Stimulated activated CD8-positive, alpha-beta memory T cell treated with anti-CD3 and anti-CD28 coated beads, Interleukin-15, amount 100 ng/mL, for 48 hours (primary cell): ENCODE data around the gene ATP6V1A.
A peak's percentile ranks its signal among the peaks of the same experiment; 100 is the strongest.

ENCODE experiments used
- DNase-seq, 2 donors: peaks; one replicate each; pipeline ENCODE4 v3.0.0-alpha.2; 2020; ENCODE audit warnings: low read depth in 2 of 2

The ATP6V1A gene

DNA sequence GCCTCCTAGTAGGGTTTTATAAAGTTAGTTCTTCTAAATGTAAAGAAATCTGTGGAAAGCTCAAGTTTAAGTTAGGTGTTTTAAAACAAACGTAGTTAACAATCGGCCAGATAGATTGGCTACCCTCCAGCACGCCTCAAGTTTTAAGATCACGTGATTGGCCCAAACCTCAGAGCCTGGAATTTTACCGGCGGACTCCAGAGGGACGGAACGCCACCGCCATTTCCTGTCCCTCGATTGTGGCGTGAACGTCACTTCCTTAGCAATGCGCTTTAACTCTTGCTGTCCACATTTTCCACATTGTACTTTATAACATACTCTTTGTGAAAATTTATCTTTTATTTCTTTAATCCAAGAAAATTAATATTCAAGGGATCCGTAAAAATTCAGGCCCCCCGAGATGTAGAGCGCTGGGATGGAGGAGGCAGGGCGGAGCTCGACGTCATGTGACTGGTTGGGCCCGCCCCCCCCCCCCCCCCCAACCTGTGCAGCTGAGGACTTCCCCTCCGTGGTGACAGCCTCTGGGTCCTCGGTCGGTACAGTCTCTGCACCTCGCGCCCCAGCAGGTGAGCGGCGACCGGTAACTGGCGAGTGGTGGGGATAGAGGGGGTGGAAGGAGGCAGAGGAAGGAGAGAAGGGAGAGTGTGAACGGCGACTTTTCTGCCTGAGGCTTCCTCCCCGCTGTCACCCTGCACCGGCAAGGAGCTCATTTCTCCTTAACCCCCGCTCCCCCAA lies at the start of gene ATP6V1A:
ATP6V1A (plus strand) TSS at position 488 of the 735 bp plus-strand sequence. CDS start 31,719 bp downstream, outside the sequence.
- peak; percentile 75 for DNase-seq

DNA sequence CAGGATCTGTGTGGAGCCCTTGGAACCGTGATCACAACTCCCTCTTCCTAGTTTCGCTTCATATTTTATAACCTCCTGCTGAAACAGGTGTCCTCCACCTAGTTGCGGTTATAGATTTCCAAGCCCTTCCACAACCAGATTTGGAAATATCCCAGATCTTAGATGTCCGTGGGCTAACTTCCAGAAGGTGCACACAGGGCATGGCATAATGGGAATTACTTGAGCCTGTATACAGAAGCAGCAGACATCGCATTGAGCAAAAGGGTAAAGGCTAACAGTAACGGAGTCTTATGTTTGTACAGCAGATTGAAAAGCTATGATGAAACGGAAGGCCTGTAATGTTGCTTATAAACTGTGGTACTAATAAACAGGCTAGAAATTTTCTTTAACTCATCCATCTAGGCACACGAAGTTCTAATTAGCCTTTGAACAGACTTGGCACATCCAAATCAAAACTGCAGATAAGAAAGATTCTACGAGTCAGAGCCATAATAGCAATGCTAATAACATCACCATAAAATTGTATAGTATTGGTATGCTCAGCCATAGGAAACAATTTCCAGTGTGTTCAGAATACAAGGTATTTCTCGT lies 49.2 kb upstream of the ATP6V1A start:
- no peak for DNase-seq

DNA sequence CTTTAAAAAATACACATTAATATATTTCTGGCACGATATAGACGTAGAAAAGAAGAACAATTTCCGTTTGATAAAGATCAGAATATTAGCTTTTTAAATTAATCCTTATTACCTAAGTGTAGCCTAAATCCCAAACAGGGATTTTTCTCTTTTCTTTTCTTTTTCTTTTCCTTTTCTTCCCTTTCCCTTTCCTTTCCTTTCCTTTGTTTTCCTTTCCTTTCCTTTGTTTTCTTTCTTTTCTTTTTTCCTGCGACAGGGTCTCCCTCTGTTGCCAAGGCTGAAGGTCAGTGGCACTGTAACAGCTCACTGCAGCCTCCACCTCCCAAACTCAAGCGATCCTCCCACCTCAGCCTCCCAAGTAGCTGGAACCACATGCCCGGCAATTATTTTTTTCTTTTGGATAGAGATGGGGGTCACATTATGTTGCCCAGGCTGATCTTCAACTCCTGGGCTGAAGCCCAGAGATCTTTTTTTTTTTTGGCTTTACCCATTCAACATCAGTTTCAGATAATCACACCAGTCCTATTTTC lies 48.6 kb upstream of the ATP6V1A start:
- DNase-seq: no peak

DNA sequence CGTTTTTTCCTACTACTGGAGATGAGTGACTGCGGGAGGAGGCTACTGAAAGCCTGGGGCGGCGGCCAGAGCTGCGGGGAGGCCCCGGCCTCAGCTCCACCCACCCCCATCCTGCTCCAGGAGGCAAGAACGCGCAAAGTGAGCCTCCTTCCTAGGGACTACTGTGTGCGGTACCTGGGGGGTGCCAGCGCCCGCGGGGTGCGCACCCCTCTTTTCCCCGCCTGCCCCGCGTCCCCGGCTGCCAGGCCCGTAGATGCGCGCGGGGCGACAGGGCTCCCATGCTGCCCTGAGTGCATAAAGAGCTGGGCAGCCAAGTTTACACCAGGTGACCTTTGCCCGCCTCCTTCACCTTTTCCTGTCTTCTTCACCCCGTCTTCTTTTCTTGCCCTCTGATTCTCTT lies 47.9 kb upstream of the ATP6V1A start:
- DNase-seq: no peak

DNA sequence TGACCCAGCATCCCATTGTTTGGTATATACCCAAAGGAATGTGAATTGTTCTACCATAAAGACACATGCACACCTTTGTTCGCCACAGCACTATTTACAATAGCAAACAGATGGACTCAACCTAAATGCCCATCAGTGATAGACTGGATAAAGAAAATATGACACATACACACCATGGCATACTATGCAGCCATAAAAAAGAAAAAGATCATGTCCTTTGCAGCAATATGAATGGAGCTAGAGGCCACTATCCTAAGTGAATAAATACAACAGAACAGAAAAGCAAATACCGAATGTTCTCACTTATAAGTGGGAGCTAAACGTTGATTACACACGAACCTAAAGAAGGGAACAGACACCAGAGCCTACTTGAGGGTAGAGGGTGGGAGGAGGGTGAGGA lies 39.0 kb upstream of the ATP6V1A start:
- DNase-seq: no peak

DNA sequence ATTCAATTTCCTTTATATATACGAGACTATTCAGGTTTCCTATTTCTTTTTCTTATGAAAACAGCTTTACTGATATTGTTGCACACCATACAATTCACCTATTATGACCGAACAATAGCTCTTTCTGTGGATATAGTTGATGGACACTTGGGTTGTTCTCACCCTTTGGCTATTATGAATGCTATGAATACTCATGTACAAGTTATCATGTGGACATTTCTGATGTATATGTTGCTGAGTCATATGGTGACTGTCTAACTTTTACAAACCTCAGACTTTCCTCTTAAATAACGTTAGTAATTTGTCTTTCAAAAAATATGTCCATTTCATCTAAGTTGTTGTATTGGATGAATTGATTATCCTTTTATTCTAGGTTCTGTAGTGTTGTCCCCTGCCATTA lies 34.7 kb upstream of the ATP6V1A start:
- DNase-seq: no peak

DNA sequence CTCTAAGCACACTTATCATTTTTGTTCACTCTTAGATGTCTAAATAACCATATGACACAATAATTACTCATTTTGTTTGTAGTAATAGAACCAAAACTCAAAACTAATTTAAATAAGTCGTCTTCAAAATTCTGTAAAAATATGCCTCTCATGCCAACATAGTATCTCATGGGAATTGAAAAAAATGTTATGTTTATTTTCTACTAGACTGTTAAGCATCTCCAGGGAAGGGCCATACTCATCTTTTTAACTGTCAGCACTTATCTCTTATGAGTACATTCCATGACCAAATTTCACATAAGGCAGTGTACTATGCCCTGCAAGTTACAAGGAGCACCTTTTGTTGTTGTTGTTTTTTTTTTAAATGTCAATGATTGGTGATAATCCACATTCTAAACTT lies 32.1 kb upstream of the ATP6V1A start:
- no peak for DNase-seq

DNA sequence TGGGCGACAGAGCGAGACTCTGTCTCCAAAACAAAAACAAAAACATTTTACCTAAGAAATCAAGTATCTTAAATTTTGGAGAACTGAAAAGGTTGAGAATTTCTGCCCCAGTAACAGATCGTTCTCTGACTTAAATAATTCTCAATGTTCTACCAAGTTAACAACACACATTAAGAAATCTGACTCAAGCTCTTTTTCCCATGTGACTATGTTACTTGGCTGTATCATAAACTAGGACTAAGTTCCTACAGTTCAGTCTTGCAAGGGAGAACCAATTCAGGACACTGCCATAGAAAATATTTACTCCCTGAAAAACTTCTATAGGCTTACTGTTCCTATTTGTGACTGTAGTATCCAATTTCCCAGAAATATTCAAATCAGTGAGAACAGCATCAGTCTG lies 29.5 kb upstream of the ATP6V1A start:
- no peak for DNase-seq

DNA sequence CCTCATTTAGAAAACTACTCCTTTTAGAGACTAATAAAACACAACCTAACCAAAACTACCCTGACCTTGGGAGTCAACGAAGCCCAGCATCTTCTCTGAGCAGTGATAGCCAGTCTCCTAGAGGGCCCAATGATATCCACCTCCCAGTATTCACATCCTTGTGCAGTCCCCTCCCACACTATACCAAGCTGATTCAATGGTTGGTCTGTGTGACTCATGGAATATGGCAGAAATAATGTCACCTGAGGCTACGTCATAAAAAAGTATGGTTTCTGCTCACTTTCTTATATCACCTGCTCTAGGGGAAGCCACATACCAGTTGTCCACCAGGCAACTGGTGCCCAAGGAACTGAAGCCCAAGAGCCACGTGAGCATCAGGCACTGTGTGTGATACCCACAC lies 29.0 kb upstream of the ATP6V1A start:
- no peak for DNase-seq

DNA sequence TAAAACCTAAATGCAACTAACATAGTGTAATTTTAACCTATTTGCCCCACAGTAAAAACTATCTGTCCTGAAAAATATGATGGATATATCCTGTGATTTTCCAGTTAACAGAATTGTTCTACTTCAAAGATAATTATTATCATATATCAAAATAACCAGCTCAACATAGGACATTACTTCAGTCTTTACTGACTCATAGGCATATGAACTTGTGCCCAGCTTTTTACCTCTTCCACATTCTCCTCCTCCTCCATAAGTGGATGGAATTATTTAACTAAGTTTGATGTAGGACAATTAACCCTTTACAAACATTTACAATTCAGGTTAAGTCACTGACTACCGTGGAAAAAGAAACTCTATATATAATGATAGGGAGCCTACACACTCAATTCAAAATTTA lies 27.5 kb upstream of the ATP6V1A start:
- no peak for DNase-seq

DNA sequence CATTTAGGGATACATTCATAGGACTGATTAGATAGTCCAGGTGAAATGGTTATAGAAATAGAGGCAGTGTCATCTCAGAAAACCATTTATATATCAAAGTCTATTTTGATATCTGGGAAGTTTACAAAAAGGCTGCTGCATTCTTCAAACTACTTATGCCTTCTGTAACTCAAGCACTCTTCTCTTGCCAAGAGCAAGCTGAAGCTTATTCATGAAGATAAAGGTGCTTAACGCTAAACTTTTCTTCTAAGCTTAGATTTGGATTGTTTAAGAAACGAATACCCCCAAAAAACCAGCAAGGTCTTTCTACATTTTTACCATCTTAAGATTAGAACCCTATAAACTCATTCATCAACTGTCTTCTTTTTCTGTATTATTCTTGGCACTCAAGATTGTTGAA lies 27.1 kb upstream of the ATP6V1A start:
- DNase-seq: no peak

DNA sequence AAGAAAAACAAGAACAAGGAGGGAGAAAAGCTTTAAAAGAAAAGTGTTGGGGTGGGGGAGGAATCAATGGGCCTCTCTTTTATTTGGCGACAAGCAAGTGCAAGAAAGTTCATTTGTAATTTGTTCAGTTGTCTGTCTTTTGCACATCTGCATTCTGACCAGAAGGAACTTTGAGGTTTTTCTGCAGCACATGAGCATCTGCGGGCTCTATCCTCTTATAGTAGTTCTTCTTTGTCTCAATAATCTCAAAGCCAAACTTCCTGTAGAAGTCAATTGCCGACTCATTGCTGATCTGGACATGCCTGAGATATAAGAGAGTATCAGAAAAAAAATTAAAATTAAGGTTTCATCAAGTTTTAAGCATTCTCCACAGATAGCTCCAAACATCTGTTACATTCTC lies 25.2 kb upstream of the ATP6V1A start:
- no peak for DNase-seq

DNA sequence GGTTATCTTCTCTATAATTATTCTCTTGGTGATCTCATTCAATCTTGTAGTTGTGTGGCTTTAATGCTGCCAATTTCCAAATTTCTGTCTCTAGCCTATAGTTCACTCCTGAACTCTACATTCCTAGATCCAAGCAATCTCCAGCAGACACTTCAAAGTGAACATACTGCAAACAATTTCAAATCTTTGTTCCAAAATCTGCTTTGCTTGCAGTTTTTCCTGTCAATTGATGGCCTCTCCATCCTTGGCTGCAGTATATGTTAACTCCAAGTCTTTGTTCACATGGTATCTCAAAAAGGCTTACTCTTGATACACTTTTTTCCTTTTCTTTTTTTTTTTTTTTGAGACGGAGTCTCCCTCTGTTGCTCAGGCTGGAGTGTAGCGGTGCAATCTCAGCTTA lies 18.2 kb upstream of the ATP6V1A start:
- no peak for DNase-seq

DNA sequence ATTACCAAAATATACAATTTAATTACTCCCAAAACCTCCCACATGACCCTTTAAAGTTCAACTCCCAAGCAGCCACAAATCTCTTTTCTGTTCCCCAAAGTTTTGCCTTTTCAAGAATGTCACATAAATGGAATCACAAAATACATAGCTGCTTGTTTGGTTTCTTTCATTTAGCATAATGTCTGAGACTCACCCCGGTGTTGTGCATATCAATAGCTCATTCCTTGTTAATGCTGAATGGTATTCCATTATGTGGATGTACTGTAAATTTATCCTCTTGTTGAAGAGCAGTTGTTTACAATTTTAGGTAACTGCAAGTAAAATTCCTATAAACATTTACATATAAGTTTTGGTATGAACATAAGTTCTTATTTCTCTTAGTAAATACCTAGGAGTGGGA lies 16.3 kb upstream of the ATP6V1A start:
- no peak for DNase-seq

DNA sequence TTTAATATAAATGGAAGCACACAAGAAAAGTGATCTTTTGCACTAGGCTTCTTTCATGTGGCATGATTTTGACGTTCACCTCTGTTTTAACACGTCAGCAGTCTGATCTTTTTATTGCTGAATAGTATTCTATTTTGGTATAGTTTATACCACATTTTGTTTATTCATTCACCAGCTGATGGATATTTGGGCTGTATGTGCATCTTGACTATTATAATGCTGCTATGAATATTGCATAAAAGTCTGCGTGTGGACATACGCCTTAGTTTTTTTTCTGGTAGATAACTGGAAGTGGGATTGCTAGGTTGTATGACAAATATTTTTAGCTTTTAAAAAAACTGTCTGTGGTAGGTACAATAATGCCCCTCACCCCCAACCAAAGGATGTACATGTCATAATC lies 15.1 kb upstream of the ATP6V1A start:
- DNase-seq: no peak

DNA sequence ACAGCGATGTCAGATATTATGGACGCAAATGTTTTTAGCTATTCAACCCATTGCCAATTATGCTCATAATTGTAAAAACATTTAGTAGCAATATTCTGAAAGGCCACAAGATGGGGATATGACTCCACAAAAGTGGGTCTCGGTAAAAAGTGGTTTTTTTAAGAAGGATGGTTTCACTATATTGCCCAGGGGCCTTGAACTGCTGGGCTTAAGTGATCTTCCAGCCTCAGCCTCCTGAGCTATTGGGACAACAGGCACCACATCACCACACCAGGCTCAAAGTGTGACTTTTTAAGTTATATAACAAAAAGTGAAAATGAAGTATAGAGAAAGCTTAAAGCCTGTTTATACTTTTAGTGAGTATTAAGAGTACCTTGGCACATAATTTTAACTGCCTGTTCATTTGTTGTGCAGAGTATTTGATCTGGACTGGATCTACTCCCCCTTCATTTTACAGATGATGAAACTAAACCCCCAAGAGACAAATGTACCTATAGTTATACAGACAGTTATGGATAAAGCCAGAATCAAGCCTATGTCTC lies 10.2 kb upstream of the ATP6V1A start:
- DNase-seq: no peak

DNA sequence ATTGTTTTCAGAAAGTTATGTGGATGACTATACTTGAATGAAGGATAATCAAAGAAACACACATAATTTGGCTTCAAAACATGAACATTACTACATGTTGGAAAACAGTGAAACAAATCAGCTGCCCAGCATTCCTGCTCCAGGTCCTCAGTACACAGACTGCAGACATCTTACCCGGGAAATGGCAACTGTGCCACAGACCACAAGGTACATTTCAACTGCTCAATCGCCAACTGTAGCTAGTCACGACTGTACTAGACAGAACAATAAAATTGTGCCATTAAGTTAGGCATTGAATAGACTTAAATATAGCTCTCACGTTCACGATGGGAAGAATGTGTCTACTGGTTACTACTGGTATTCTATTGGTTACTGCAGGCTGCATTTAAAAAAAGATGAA lies 5.7 kb upstream of the ATP6V1A start:
- DNase-seq: no peak

DNA sequence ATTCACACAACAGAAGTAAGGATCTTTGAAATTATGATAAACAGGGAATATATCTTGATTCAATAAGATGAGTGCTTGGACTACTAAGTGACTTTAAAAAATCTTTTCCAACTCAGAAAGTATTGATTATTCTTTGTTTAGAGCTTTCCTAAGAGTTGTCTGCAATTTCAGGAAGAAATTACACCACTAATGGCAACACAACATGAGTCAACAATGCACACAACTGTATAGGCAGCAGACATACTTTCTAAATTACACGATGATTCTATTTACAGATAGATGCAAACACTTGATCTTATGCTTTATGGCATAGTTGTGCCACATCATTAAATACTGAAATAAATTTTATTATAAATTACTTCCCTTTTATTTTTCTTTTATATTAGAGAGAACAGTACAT lies 5.2 kb upstream of the ATP6V1A start:
- DNase-seq: no peak

DNA sequence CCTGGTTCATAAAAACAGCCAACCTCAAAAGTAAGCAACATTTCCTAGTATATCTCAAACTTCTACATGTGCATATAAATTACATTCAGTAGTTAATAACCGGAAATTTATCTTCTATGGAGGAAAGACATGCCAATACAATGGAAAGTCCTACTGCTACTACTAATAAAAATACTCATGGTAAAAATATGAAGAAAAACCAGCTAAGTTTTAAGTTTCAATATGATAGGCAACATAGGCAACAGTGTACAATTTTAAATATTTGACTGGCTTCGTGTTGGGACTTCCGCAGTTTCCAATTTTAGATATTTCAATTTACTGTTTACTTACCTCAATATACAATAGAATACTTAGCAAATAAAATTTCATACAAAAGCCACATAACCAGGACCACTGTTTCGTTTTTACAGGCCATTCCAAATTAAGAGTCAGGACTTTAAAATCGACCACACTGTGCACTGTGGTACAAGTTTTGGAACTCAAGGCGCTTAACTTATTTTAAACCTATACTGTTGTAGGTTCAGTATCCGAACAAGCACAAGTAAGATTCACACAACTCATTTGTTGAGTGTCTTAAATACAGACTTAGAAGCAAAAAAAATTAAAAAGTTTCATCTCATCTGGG lies 3.7 kb upstream of the ATP6V1A start:
- DNase-seq: no peak

DNA sequence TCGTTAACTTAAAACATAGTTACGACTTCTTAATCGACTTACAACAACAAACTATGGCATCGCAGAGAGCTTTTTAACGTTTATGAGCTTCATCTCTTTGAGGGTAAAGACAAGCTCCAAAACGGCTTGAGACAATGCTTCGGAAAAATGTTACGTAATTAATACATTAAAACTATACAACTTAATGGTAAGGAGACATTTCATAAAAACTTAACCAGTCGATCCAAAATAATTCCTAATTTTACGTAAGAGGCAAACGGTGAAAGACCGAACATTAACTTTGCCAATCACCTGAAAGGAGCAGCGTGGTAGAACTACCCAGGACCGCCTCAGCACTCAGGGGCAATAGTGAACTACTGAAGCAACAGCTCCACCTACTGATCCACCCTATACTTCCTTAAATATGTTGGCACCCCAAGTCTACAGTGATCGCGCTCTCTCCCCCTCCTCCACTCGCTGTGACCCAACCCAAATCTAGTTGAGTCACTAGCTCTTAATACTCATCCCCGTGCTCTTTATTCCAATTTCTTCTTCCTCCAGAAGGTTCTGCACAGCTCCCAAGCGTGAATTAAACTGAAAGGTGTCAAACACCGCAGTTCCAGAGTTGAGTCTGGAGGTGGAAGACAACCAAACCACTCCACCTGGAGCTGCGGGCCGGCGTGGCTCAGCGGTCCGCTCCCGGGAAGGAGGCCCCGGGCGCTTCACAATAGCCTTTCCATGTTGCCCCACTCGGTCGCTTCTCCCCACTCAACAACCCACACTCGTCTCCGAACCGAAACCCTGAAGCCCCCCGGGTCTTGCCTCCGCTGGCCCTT lies 1.7 kb upstream of the ATP6V1A start:
- DNase-seq: peak; percentile 60 to 70

DNA sequence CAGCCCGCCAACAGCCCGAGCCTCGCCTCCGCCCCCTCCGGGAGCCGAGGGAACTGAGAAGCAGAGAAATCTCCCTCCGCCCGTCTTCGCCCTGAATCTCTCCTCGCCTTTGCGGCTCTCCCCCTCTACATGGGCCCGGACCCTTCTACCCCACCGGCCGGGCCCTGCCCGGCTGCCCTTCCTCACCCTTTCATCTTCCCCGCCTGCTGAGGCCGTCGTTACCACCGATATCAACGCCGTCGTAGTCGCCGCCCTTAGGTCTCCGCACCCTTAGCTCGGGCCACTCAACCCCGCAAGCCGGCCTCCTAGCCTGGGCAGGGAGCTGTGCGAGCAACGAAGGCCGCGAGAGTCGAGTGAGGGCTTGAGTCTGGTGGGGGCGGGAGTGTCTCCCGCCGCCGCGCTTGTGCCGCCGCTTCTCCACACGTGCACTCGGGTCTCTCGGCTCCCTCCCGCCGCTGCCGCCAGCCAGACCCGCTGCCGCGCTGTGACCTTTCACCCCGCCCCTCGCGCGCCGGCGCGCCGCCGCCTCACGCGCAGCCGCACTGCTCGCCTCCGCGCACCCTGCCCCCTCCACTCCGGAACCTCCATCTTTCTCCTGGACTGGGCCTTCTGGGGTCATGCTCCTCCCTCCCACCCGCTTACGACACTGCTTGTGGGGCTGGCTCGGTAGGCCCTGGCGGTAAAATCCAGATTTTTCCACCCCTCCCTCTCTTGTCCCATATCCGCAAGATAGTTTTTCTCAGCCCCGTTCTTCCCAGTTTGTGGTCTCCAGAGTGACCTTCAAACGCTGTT lies 883 bp upstream of the ATP6V1A start, which contains the start of gene NAA50:
NAA50 (minus strand) TSS at position 494 of the 792 bp plus-strand sequence; CDS start at position 194, 300 bp downstream.
- DNase-seq: peak; percentile 92 to 95
